HepG2 (cell line): Measurements from ENCODE around the gene DNAAF1. TPM values are rescaled to one million over a fixed set of nuclear protein-coding genes. Genes with fewer than 3 reads are reported as not detected.

ENCODE experiments used
- CREB1 ChIP-seq, 2 experiments: fragments of 450-650 bp in 1 of 2; IDR thresholded peaks; 2 replicates each; pipeline ENCODE4 v1.6.1; 2016 to 2017; ENCODE audit warnings: control low read depth in 1 of 2, mild to moderate bottlenecking in 1 of 2, missing compliant biosample characterization in 1 of 2, missing genetic modification characterization in 1 of 2
- FOXJ3 ChIP-seq: sonication (generic); formaldehyde crosslinking; IDR thresholded peaks from 2 replicates; pipeline ENCODE4 v1.4.0; 2020; ENCODE audit warnings: missing genetic modification reagents, mild to moderate bottlenecking, borderline replicate concordance
- HDAC6 ChIP-seq: fragments of 200-600 bp; sonication (generic); IDR thresholded peaks from 2 replicates; pipeline ENCODE4 v1.7.0; 2017; ENCODE audit warnings: mild to moderate bottlenecking, antibody characterized with exemption, low read length, low read depth
- MBNL3 ChIP-seq: fragments of 250-450 bp; sonication (Bioruptor Pico); conservative IDR thresholded peaks from 2 replicates; pipeline ENCODE4 v1.8.0; 2022; ENCODE audit warnings: mild to moderate bottlenecking, inconsistent platforms
- MLX ChIP-seq: IDR thresholded peaks from 2 replicates; pipeline ENCODE4 v1.6.1; 2016
- NFKB2 ChIP-seq: sonication (generic); formaldehyde crosslinking; IDR thresholded peaks from 2 replicates; pipeline ENCODE4 v1.4.0; 2020; ENCODE audit warnings: missing genetic modification reagents, borderline replicate concordance
- PAXIP1 ChIP-seq: sonication (generic); formaldehyde crosslinking; conservative IDR thresholded peaks from 2 replicates; pipeline ENCODE4 v1.4.0; 2020; ENCODE audit warnings: mild to moderate bottlenecking, missing genetic modification reagents, moderate library complexity
- PBX3 ChIP-seq: sonication (generic); formaldehyde crosslinking; IDR thresholded peaks from 2 replicates; pipeline ENCODE4 v1.8.1; 2023; ENCODE audit warnings: missing genetic modification reagents, inconsistent platforms, borderline replicate concordance
- POLR2A ChIP-seq, 2 experiments: IDR thresholded peaks; 2 replicates each; pipeline ENCODE4 v1.6.1; 2011; ENCODE audit warnings: low read depth in 2 of 2, low read length in 2 of 2, mild to moderate bottlenecking in 1 of 2, moderate library complexity in 1 of 2; ENCODE audit not compliant: insufficient read depth in 1 of 2
- RXRB ChIP-seq: IDR thresholded peaks from 2 replicates; pipeline ENCODE4 v1.6.1; 2016; ENCODE audit warnings: borderline replicate concordance, missing genetic modification reagents, missing compliant biosample characterization
- SALL2 ChIP-seq: sonication (generic); formaldehyde crosslinking; IDR thresholded peaks from 2 replicates; pipeline ENCODE4 v1.8.1; 2023; ENCODE audit warnings: mild to moderate bottlenecking, missing genetic modification reagents, inconsistent platforms
- SIN3B ChIP-seq: fragments of 150-350 bp; IDR thresholded peaks from 2 replicates; pipeline ENCODE4 v1.6.1; 2014; ENCODE audit warnings: low read length
- SP4 ChIP-seq: sonication (generic); formaldehyde crosslinking; IDR thresholded peaks from 2 replicates; pipeline ENCODE4 v1.8.1; 2023; ENCODE audit warnings: mild to moderate bottlenecking, missing genetic modification reagents
- TEAD2 ChIP-seq: sonication (generic); formaldehyde crosslinking; IDR thresholded peaks from 2 replicates; pipeline ENCODE4 v1.9.0; 2021; ENCODE audit warnings: missing genetic modification reagents
- TSC22D2 ChIP-seq: sonication (generic); formaldehyde crosslinking; IDR thresholded peaks from 2 replicates; pipeline ENCODE4 v1.5.1; 2020; ENCODE audit warnings: missing genetic modification reagents, mild to moderate bottlenecking, borderline replicate concordance
- ZGPAT ChIP-seq: IDR thresholded peaks from 2 replicates; pipeline ENCODE4 v1.6.1; 2016; ENCODE audit warnings: mild to moderate bottlenecking
- ZMYM2 ChIP-seq: sonication (generic); formaldehyde crosslinking; IDR thresholded peaks from 2 replicates; pipeline ENCODE4 v1.8.0; 2022; ENCODE audit warnings: mild to moderate bottlenecking, missing genetic modification reagents
- ZNF274 ChIP-seq: sonication (generic); formaldehyde crosslinking; IDR thresholded peaks from 2 replicates; pipeline ENCODE4 v1.5.1; 2020; ENCODE audit warnings: mild to moderate bottlenecking, missing genetic modification reagents
- ZNF296 ChIP-seq: sonication (generic); formaldehyde crosslinking; conservative IDR thresholded peaks from 2 replicates; pipeline ENCODE4 v1.5.0; 2020; ENCODE audit warnings: mild to moderate bottlenecking, missing genetic modification reagents
- ZNF432 ChIP-seq: sonication (generic); formaldehyde crosslinking; IDR thresholded peaks from 2 replicates; pipeline ENCODE4 v1.5.0; 2020; ENCODE audit warnings: missing genetic modification reagents, mild to moderate bottlenecking, borderline replicate concordance
- ZNF580 ChIP-seq: IDR thresholded peaks from 2 replicates; pipeline ENCODE4 v1.6.1; 2016; ENCODE audit warnings: low read depth, borderline replicate concordance
- ZNF629 ChIP-seq: sonication (generic); formaldehyde crosslinking; conservative IDR thresholded peaks from 2 replicates; pipeline ENCODE4 v1.5.0; 2020; ENCODE audit warnings: missing genetic modification reagents
- ZNF781 ChIP-seq: sonication (generic); formaldehyde crosslinking; IDR thresholded peaks from 2 replicates; pipeline ENCODE4 v1.5.1; 2020; ENCODE audit warnings: borderline replicate concordance, mild to moderate bottlenecking, missing genetic modification reagents; ENCODE audit errors: not compliant biosample characterization
- polyA plus RNA-seq, 8 experiments: library from polyadenylated mRNA; depleted of rRNA in 3 of 8; stranded (reverse) in 7 of 8; unstranded in 1 of 8; fragments of >200 nt; fragmentation: Illumina TruSeq in 4 of 8; extraction: Trizol in 4 of 8; gene quantifications; 2 replicates each; pipeline versions ENCODE4 v1.2.1 to v1.2.3, GENCODE V29; 2011 to 2016; ENCODE audit warnings: low read depth in 4 of 8, missing spikeins in 1 of 8, mixed read lengths in 1 of 8; ENCODE audit not compliant: insufficient read depth in 1 of 8
- total RNA-seq, 5 experiments: library from RNA; depleted of rRNA; stranded (reverse); fragments of >200 nt; fragmentation: Illumina TruSeq; extraction: Trizol; gene quantifications; 2 replicates each; pipeline ENCODE4 v1.2.3, GENCODE V29; 2016; ENCODE audit warnings: low read depth in 1 of 5

DNAAF1 gene
- total and polyA plus RNA-seq, 2 of the 13 experiments (the other 11 are each of a cell fraction or from before 2014, with no cell fraction given) = 0.04 TPM; not detected in 1

- no peak for TF ChIP-seq ZGPAT (CRISPR knock-in tag)
- TF ChIP-seq NFKB2 (CRISPR knock-in tag) = no peak
- no peak; the same call in 1 of the 2 replicates for TF ChIP-seq ZNF580 (CRISPR knock-in tag)
- TF ChIP-seq MBNL3 (CRISPR knock-in tag) = no peak
- TF ChIP-seq ZNF781 (CRISPR knock-in tag) = no peak
- no peak for TF ChIP-seq PAXIP1 (CRISPR knock-in tag)
- TF ChIP-seq HDAC6 = no peak
- 0 out of 2 replicates have a peak, but pooled peaks have one; percentile 17 for TF ChIP-seq ZNF629 (CRISPR knock-in tag)
- no peak for TF ChIP-seq ZNF296 (CRISPR knock-in tag)
- no peak for TF ChIP-seq SALL2 (CRISPR knock-in tag)
- no peak for TF ChIP-seq ZNF274 (CRISPR knock-in tag)
- peak; percentile 48; the same call in 1 of the 2 replicates for TF ChIP-seq FOXJ3 (CRISPR knock-in tag)
- TF ChIP-seq RXRB = 0 out of 2 replicates have a peak, but pooled peaks have one; percentile 1
- 0 out of 2 replicates have a peak, but pooled peaks have one; percentile 20 for TF ChIP-seq TEAD2 (CRISPR knock-in tag)
- no peak for TF ChIP-seq CREB1 (IDR thresholded peaks at IDR 0.05)
- TF ChIP-seq CREB1 (CRISPR knock-in tag; IDR thresholded peaks at IDR 0.05) = no peak
- no peak for TF ChIP-seq MLX (CRISPR knock-in tag)
- no peak for TF ChIP-seq POLR2A (IDR thresholded peaks at IDR 0.05; ENCODE audit: insufficient read depth in 1 of 2, low read depth in 2 of 2, low read length in 2 of 2)
- no peak for TF ChIP-seq ZMYM2
- TF ChIP-seq ZNF432 (CRISPR knock-in tag) = no peak
- no peak for TF ChIP-seq TSC22D2 (CRISPR knock-in tag)
- TF ChIP-seq PBX3 (CRISPR knock-in tag) = peak; percentile 83; the same call in 1 of the 2 replicates
- TF ChIP-seq SP4 (CRISPR knock-in tag) = no peak
- 0 out of 2 replicates have a peak, but pooled peaks have one; percentile 38 for TF ChIP-seq SIN3B
These were observed 29.0 kb upstream of the DNAAF1 start (continued) for GRCh38 chr16:84115919-84116719.
